ENCODE results near the gene FXYD7. TPM values are rescaled to one million over a fixed set of nuclear protein-coding genes. Genes with fewer than 3 reads are reported as not detected.

FXYD7 gene
- total RNA-seq, 4 donors from 2014 or later: 1.3 TPM; not detected in 3

GRCh38 chr19:35119091-35119490, 24.0 kb upstream of the FXYD7 start:
- 41 to 48% methylated on average over 12 to 14 of the region's 14 CpGs for WGBS, 2 donors
- intact Hi-C loops (cut with DNase I; ENCODE audit: low total_unique reads): no loop called here
- peak overlapping the region; percentile 10 for H3K4me3 ChIP-seq (ENCODE audit: low read depth, poor library complexity, severe bottlenecking)
- DNase-seq (ENCODE audit: low spot score in 2 of 2): no peak
- TF ChIP-seq CTCF (IDR thresholded peaks at IDR 0.05): no peak
- no peak for TF ChIP-seq POLR2A (IDR thresholded peaks at IDR 0.05)

GRCh38 chr19:35119578-35120155, 23.4 kb upstream of the FXYD7 start:
- H3K4me3 ChIP-seq (ENCODE audit: low read depth, poor library complexity, severe bottlenecking): no peak overlapping the region
- TF ChIP-seq CTCF (IDR thresholded peaks at IDR 0.05): no peak
- TF ChIP-seq POLR2A (IDR thresholded peaks at IDR 0.05): no peak
- no peak for DNase-seq (ENCODE audit: low spot score in 2 of 2)
- intact Hi-C loops (cut with DNase I; ENCODE audit: low total_unique reads): no loop called here
- 43 to 55% methylated on average over 9 of the region's 9 CpGs for WGBS, 2 donors

DNA sequence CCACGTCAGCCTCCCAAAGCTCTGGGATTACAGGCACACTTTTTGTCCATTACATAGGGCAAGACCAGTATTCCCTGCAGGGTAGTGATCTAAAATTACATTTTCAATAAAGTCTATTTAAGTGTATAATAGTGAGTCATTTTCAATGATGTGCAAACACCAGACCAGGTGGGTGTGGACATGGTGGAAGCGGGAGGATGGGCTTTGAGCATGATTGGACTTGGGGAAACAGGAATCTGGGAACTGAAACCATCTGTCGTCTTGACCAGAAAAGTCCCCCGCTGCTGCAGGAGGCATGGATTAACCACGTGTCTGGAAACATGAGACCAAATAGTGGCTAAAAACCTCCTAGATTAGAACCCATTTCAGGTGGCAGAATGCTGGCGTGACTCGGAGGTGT, 22.6 kb upstream of the FXYD7 start:
- no peak for DNase-seq (ENCODE audit: low spot score in 2 of 2)
- H3K4me3 ChIP-seq (ENCODE audit: low read depth, poor library complexity, severe bottlenecking): no peak overlapping the region
- WGBS, 2 donors: 22 to 33% methylated on average over 7 of the region's 7 CpGs
- intact Hi-C loops (cut with DNase I; ENCODE audit: low total_unique reads): no loop called here
- TF ChIP-seq POLR2A (IDR thresholded peaks at IDR 0.05) (no peak), CTCF (IDR thresholded peaks at IDR 0.05) (no peak)

DNA sequence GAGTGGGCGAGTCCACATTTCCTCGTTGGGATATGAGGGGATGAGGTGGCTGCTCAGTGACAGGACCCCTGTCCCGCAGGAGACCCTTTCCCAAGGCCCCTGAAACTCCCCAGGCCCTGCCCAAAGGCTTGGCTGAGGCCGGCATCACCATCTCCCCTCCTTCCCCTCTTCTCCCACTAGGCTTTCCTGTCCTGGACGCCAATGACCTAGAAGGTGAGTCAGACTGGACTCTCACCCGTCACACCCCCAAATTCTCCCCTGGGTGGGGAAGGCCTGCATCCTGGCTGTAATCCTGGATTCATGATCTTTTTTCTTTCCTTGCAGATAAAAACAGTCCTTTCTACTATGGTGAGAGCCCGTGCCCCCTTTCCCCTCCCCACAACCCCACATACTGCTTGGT, 22.2 kb upstream of the FXYD7 start:
- TF ChIP-seq CTCF (IDR thresholded peaks at IDR 0.05) (no peak), POLR2A (IDR thresholded peaks at IDR 0.05) (no peak)
- WGBS, 2 donors: 32 to 52% methylated on average over 7 of the region's 7 CpGs
- intact Hi-C loops (cut with DNase I; ENCODE audit: low total_unique reads): no loop called here
- H3K4me3 ChIP-seq (ENCODE audit: low read depth, poor library complexity, severe bottlenecking): no peak overlapping the region
- DNase-seq (ENCODE audit: low spot score in 2 of 2): no peak

- 52 to 53% methylated on average over 19 of the region's 19 CpGs for WGBS, 2 donors
- DNase-seq (ENCODE audit: low spot score in 2 of 2): no peak
- intact Hi-C loops (cut with DNase I; ENCODE audit: low total_unique reads): no loop called here
- H3K4me3 ChIP-seq (ENCODE audit: low read depth, poor library complexity, severe bottlenecking): no peak overlapping the region
- TF ChIP-seq POLR2A (IDR thresholded peaks at IDR 0.05) (no peak), CTCF (IDR thresholded peaks at IDR 0.05) (no peak)
These were observed 20.1 kb upstream of the FXYD7 start for GRCh38 chr19:35122687-35123551.

Measured in lower leg skin (tissue), 4 donors.